ENCODE results near the gene QDPR. TPM values are rescaled to one million over a fixed set of nuclear protein-coding genes. Genes with fewer than 3 reads are reported as not detected.
"Not testable (repeated sequence)": the region's sequence is repeated elsewhere in the genome, so short reads cannot be mapped to it uniquely, and the experiment has no call there.

The QDPR gene
- total RNA-seq, 4 donors from 2014 or later = 17.2 to 58.7 (median 35.5) TPM

GRCh38 chr4:17545374-17546140 lies 33.7 kb upstream of the QDPR start:
- ATAC-seq (ENCODE audit: low FRiP score) (no peak), DNase-seq (ENCODE audit: low spot score) (no peak)
- no peak for TF ChIP-seq CTCF (IDR thresholded peaks at IDR 0.05)

DNA sequence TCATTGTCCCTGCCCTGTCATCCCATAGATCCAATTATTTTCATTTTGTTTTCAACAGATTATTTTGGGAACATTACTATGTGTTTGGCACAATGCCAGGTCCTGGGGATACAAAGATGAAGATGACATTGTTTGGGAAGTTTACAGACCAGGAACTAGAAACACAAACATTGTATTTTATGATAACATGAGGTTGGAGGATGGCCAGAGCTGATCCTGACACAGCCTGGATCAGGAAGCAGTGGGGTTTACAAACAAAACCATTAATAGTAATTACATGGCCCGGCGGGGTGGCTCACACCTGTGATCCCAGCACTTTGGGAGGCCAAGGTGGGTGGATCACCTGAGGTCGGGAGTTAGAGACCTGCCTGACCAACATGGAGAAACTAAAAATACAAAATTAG lies 32.9 kb upstream of the QDPR start:
- TF ChIP-seq CTCF (IDR thresholded peaks at IDR 0.05) = no peak
- ATAC-seq (ENCODE audit: low FRiP score) = no peak

DNA sequence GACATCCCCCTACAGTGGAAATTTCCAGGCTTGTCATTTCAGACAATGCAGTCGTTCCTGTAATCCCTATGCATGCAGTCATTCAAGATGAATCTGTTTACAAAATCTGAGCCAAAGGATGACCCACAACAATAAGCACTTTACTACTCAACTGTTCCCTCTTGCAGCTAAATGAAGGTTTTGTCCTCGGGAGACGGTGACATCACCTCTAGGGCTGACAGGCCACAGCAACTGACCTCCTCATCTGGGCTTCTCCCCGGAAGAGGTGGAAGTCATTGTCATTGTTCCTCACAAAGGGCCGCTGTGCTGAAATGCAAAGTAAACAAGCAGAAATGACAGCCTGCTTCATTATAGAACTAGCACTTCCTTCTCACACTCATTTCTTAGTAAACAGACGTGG lies 32.3 kb upstream of the QDPR start:
- DNase-seq (ENCODE audit: low spot score) = no peak
- no peak for ATAC-seq (ENCODE audit: low FRiP score)
- TF ChIP-seq CTCF (IDR thresholded peaks at IDR 0.05) = no peak

More for the DNA sequence above, 32.9 kb upstream of the QDPR start:
- no peak for DNase-seq (ENCODE audit: low spot score)

DNA sequence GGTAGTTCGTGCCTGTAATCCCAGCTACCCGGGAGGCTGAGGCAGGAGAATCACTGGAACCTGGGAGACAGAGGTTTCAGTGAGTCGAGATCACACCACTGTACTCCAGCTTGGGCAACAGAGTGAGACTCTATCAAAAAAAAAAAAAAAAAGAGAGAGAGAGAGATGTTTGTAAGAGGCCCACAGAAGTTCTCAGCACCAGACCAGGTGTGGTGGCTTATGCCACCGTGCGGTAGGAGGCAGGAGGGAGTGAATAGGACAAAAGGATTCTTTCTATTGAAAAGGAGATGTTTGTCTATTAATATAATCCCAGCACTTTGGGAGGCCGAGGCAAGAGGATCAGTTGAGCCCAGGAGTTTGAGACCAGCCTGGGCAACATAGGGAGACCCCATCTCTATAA lies 25.2 kb upstream of the QDPR start:
- not testable (repeated sequence) for ATAC-seq (ENCODE audit: low FRiP score); DNase-seq (ENCODE audit: low spot score)

- no peak for TF ChIP-seq CTCF (IDR thresholded peaks at IDR 0.05)
- ATAC-seq (ENCODE audit: low FRiP score) = no peak
- no peak for DNase-seq (ENCODE audit: low spot score)
These were observed 24.0 kb upstream of the QDPR start for GRCh38 chr4:17535906-17536305.

GRCh38 chr4:17535242-17535641 lies 23.4 kb upstream of the QDPR start:
- ATAC-seq (ENCODE audit: low FRiP score) (no peak), DNase-seq (ENCODE audit: low spot score) (no peak)
- TF ChIP-seq CTCF (IDR thresholded peaks at IDR 0.05) = no peak

GRCh38 chr4:17534705-17535104 lies 22.8 kb upstream of the QDPR start:
- DNase-seq (ENCODE audit: low spot score) (no peak), ATAC-seq (ENCODE audit: low FRiP score) (no peak)
- TF ChIP-seq CTCF (IDR thresholded peaks at IDR 0.05) = no peak
